Prostate gland (tissue), 2 donors: Measurements from ENCODE around the gene DHX34. TPM values are rescaled to one million over a fixed set of nuclear protein-coding genes. Genes with fewer than 3 reads are reported as not detected.

Source experiments
- DNase-seq: peaks from one replicate; pipeline ENCODE4 v3.0.0-alpha.2; 2019; ENCODE audit warnings: low spot score
- H3K27ac ChIP-seq, 2 donors: fragments of 200-600 bp; sonication (generic); 2 replicates each; pipeline ENCODE4 v1.5.1; 2017 to 2019
- H3K27me3 ChIP-seq: fragments of 200-600 bp; sonication (generic); replicated peaks from 2 replicates; pipeline ENCODE4 v1.5.1; 2019; ENCODE audit not compliant: insufficient read depth
- H3K36me3 ChIP-seq, 2 donors: fragments of 200-600 bp; sonication (generic); 1 replicate in 1 of 2; 2 replicates in 1 of 2; pipeline versions ENCODE4 v1.5.1 to v1.8.1; 2017 to 2019
- H3K4me1 ChIP-seq: fragments of 200-600 bp; sonication (generic); replicated peaks from 2 replicates; pipeline ENCODE4 v1.5.1; 2019
- H3K4me3 ChIP-seq, 2 donors: fragments of 200-600 bp; sonication (generic); 2 replicates each; pipeline ENCODE4 v1.5.1; 2017 to 2019
- H3K9me3 ChIP-seq: fragments of 200-600 bp; sonication (generic); 2 replicates; pipeline ENCODE4 v1.5.1; 2017
- CTCF ChIP-seq, 4 experiments: fragments of 200-600 bp in 2 of 4; fragments of 450-650 bp in 2 of 4; sonication (generic) in 2 of 4; IDR thresholded peaks; 1 replicate in 3 of 4; 2 replicates in 1 of 4; pipeline ENCODE4 v1.5.1; 2016 to 2019; ENCODE audit warnings: antibody characterized with exemption in 4 of 4, mild to moderate bottlenecking in 2 of 4, moderate library complexity in 2 of 4
- POLR2A ChIP-seq: fragments of 450-650 bp; IDR thresholded peaks from one replicate; pipeline ENCODE4 v1.6.1; 2016; ENCODE audit warnings: antibody characterized with exemption, mild to moderate bottlenecking
- POLR2AphosphoS5 ChIP-seq: sonication (generic); formaldehyde crosslinking; IDR thresholded peaks from one replicate; pipeline ENCODE4 v1.6.1; 2017; ENCODE audit warnings: antibody characterized with exemption
- WGBS: methylation state at CpG from one replicate; pipeline ENCODE4 v1.1.5; 2018; 5-methylcytosine and 5-hydroxymethylcytosine counted together
- intact Hi-C: fragments of 100-400 bp; cut with DNase I; formaldehyde crosslinking; loops from one replicate; pipeline ENCODE4 v1.14.2; 2022
- total RNA-seq, 2 donors: library from RNA; depleted of rRNA; stranded (reverse); fragments of >200 nt; gene quantifications; one replicate each; pipeline ENCODE4 v1.1.0, GENCODE V29; 2016

DHX34 gene
- total RNA-seq, 2 donors from 2014 or later: 15.5 to 41.8 TPM

- 4% methylated on average over 31 of the region's 31 CpGs for WGBS
- no peak overlapping the region for H3K4me3 ChIP-seq
- peaks cover 29% of the 10 kb centered on the region for H3K27me3 ChIP-seq
- TF ChIP-seq POLR2A (no peak), CTCF (IDR thresholded peaks at IDR 0.05) (no peak), POLR2AphosphoS5 (no peak)
- intact Hi-C loops: loop anchor here (10.0 kb wide), 1 partner anchor 127 kb away; no protein-coding TSS in a partner anchor
- H3K36me3 ChIP-seq: no peaks in the 10 kb centered on the region
- no peak overlapping the region for H3K27ac ChIP-seq
- H3K4me1 ChIP-seq: no peaks in the 10 kb centered on the region
- no peak for DNase-seq
- no peaks in the 10 kb centered on the region for H3K9me3 ChIP-seq
Measured at GRCh38 chr19:47421844-47422395, 72.8 kb downstream of the DHX34 start.

- Histone ChIP-seq H3K9me3 (no peaks in the 10 kb centered on the region), H3K36me3 (no peaks in the 10 kb centered on the region), H3K27me3 (peaks cover 29% of the 10 kb centered on the region), H3K27ac (no peak overlapping the region), H3K4me1 (no peaks in the 10 kb centered on the region), H3K4me3 (no peak overlapping the region)
- TF ChIP-seq CTCF (IDR thresholded peaks at IDR 0.05) (no peak), POLR2A (no peak), POLR2AphosphoS5 (no peak)
- no peak for DNase-seq
- intact Hi-C loops: loop anchor here (10.0 kb wide), 1 partner anchor 128 kb away; no protein-coding TSS in a partner anchor
- 12% methylated on average over 1 of the region's 1 CpG for WGBS
Measured at GRCh38 chr19:47422417-47423163, 73.5 kb downstream of the DHX34 start.

GRCh38 chr19:47423203-47423882, 74.2 kb downstream of the DHX34 start:
- Histone ChIP-seq H3K27me3 (peaks cover 29% of the 10 kb centered on the region), H3K4me1 (no peaks in the 10 kb centered on the region), H3K27ac (no peak overlapping the region), H3K9me3 (no peaks in the 10 kb centered on the region), H3K4me3 (no peak overlapping the region), H3K36me3 (no peaks in the 10 kb centered on the region)
- DNase-seq: no peak
- 17% methylated on average over 19 of the region's 19 CpGs for WGBS
- intact Hi-C loops: loop anchor here (10.0 kb wide), 1 partner anchor 129 kb away; no protein-coding TSS in a partner anchor
- TF ChIP-seq POLR2AphosphoS5 (no peak), POLR2A (no peak), CTCF (IDR thresholded peaks at IDR 0.05) (no peak)

GRCh38 chr19:47427241-47428176, 78.4 kb downstream of the DHX34 start:
- H3K4me1 ChIP-seq: no peaks in the 10 kb centered on the region
- DNase-seq: peak; percentile 31
- peaks cover 9% of the 10 kb centered on the region for H3K27me3 ChIP-seq
- H3K4me3 ChIP-seq: no peak overlapping the region
- H3K27ac ChIP-seq: peak overlapping the region; percentile 3 to 45
- TF ChIP-seq POLR2AphosphoS5: peak; percentile 22
- TF ChIP-seq CTCF (IDR thresholded peaks at IDR 0.05): peak; percentile 57 to 82 (median 73)
- TF ChIP-seq POLR2A: no peak
- no peaks in the 10 kb centered on the region for H3K9me3 ChIP-seq
- intact Hi-C loops: loop anchor here (10.0 kb wide), 1 partner anchor 133 kb away; no protein-coding TSS in a partner anchor
- WGBS: 7% methylated on average over 17 of the region's 17 CpGs
- H3K36me3 ChIP-seq: no peaks in the 10 kb centered on the region
